Esophagus muscularis mucosa (tissue), 4 donors: ENCODE data around the gene IFNW1. TPM values are rescaled to one million over a fixed set of nuclear protein-coding genes. Genes with fewer than 3 reads are reported as not detected.
"Not testable (repeated sequence)": the region's sequence is repeated elsewhere in the genome, so short reads cannot be mapped to it uniquely, and the experiment has no call there.

Source experiments
- DNase-seq: peaks from one replicate; pipeline ENCODE4 v3.0.0-alpha.2; 2017; ENCODE audit errors: extremely low spot score
- H3K27ac ChIP-seq, 4 donors: fragments of 200-600 bp; sonication (generic); replicated peaks in 1 of 4; 1 replicate in 3 of 4; 2 replicates in 1 of 4; pipeline ENCODE4 v1.5.1; 2016 to 2019; ENCODE audit warnings: mild to moderate bottlenecking in 1 of 4
- H3K27me3 ChIP-seq, 4 donors: fragments of 200-600 bp; sonication (generic); one replicate each; pipeline versions ENCODE4 v1.5.1 to v1.6.0; 2016 to 2019
- H3K36me3 ChIP-seq, 4 donors: fragments of 200-600 bp; sonication (generic); one replicate each; pipeline ENCODE4 v1.5.1; 2016 to 2019
- H3K4me1 ChIP-seq, 4 donors: fragments of 200-600 bp; sonication (generic); one replicate each; pipeline ENCODE4 v1.5.1; 2016 to 2019
- H3K4me3 ChIP-seq, 4 donors: fragments of 200-600 bp; sonication (generic); 1 replicate in 2 of 4; 2 replicates in 2 of 4; pipeline ENCODE4 v1.5.1; 2016 to 2019; ENCODE audit warnings: mild to moderate bottlenecking in 4 of 4, moderate library complexity in 1 of 4
- H3K9me3 ChIP-seq, 4 donors: fragments of 200-600 bp; sonication (generic); 1 replicate in 3 of 4; 2 replicates in 1 of 4; pipeline ENCODE4 v1.5.1; 2016 to 2019
- CTCF ChIP-seq, 3 experiments: fragments of 200-600 bp in 2 of 3; fragments of 450-650 bp in 1 of 3; sonication (generic) in 2 of 3; IDR thresholded peaks; one replicate each; pipeline ENCODE4 v1.5.1; 2017 to 2019; ENCODE audit warnings: antibody characterized with exemption in 3 of 3, mild to moderate bottlenecking in 2 of 3, moderate library complexity in 1 of 3
- EP300 ChIP-seq: sonication (generic); formaldehyde crosslinking; IDR thresholded peaks from one replicate; pipeline ENCODE4 v1.6.1; 2017; ENCODE audit warnings: antibody characterized with exemption
- POLR2A ChIP-seq: fragments of 450-650 bp; IDR thresholded peaks from one replicate; pipeline ENCODE4 v1.6.1; 2017; ENCODE audit warnings: antibody characterized with exemption, moderate library complexity, mild to moderate bottlenecking, low read depth
- POLR2AphosphoS5 ChIP-seq, 2 donors: sonication (generic); formaldehyde crosslinking; IDR thresholded peaks; one replicate each; pipeline ENCODE4 v1.6.1; 2017; ENCODE audit warnings: antibody characterized with exemption in 2 of 2
- WGBS: methylation state at CpG from one replicate; pipeline ENCODE4 v1.1.5; 2018; 5-methylcytosine and 5-hydroxymethylcytosine counted together
- intact Hi-C: fragments of 100-400 bp; cut with DNase I; formaldehyde crosslinking; loops from one replicate; pipeline ENCODE4 v1.15.1; 2023
- total RNA-seq, 4 donors: library from RNA; depleted of rRNA; stranded (reverse); fragments of >200 nt; gene quantifications; one replicate each; pipeline versions ENCODE4 v1.1.0 to v1.2.1, GENCODE V29; 2016

Gene IFNW1
- total RNA-seq, 4 donors from 2014 or later = not detected

- no peak for DNase-seq
- H3K27ac ChIP-seq = no peak overlapping the region
- H3K4me1 ChIP-seq = no peaks in the 10 kb centered on the region
- H3K36me3 ChIP-seq = no peaks in the 10 kb centered on the region
- H3K9me3 ChIP-seq = no peaks in the 10 kb centered on the region
- 79% methylated on average over 3 of the region's 3 CpGs for WGBS
- H3K27me3 ChIP-seq = no peaks in the 10 kb centered on the region
- no peak overlapping the region for H3K4me3 ChIP-seq
- TF ChIP-seq POLR2AphosphoS5 (IDR thresholded peaks at IDR 0.05) (no peak), EP300 (no peak), POLR2A (no peak), CTCF (IDR thresholded peaks at IDR 0.05) (no peak)
- intact Hi-C loops = loop anchor here (10.0 kb wide), 1 partner anchor 49 kb away; the partner anchor contains the start of gene IFNA4
Observed at GRCh38 chr9:21135736-21136135, 5.9 kb downstream of the IFNW1 start.

GRCh38 chr9:21128186-21128585 is 13.4 kb downstream of the IFNW1 start:
- H3K27me3 ChIP-seq, H3K4me3 ChIP-seq, H3K36me3 ChIP-seq, H3K27ac ChIP-seq, H3K9me3 ChIP-seq, intact Hi-C loops, DNase-seq, H3K4me1 ChIP-seq: not testable (repeated sequence)

- intact Hi-C loops = no loop called here
- WGBS = 74% methylated on average over 4 of the region's 4 CpGs
Observed at GRCh38 chr9:21121595-21122251, 19.9 kb downstream of the IFNW1 start.

GRCh38 chr9:21121079-21121478 is 20.6 kb downstream of the IFNW1 start:
- 90% methylated on average over 2 of the region's 2 CpGs for WGBS
- TF ChIP-seq EP300 (no peak), CTCF (IDR thresholded peaks at IDR 0.05) (no peak), POLR2A (no peak), POLR2AphosphoS5 (IDR thresholded peaks at IDR 0.05) (no peak)
- Histone ChIP-seq H3K9me3 (no peaks in the 10 kb centered on the region), H3K27me3 (no peaks in the 10 kb centered on the region), H3K36me3 (no peaks in the 10 kb centered on the region), H3K27ac (no peak overlapping the region), H3K4me1 (no peaks in the 10 kb centered on the region), H3K4me3 (no peak overlapping the region)
- DNase-seq = no peak
- intact Hi-C loops = no loop called here

More at GRCh38 chr9:21121595-21122251, 19.9 kb downstream of the IFNW1 start:
- H3K4me3 ChIP-seq = no peak overlapping the region
- no peaks in the 10 kb centered on the region for H3K4me1 ChIP-seq
- no peaks in the 10 kb centered on the region for H3K9me3 ChIP-seq
- no peak for DNase-seq
- no peak for TF ChIP-seq POLR2A
- TF ChIP-seq CTCF (IDR thresholded peaks at IDR 0.05) = no peak
- TF ChIP-seq POLR2AphosphoS5 (IDR thresholded peaks at IDR 0.05) = no peak
- TF ChIP-seq EP300 = no peak
- H3K36me3 ChIP-seq = no peaks in the 10 kb centered on the region
- no peak overlapping the region for H3K27ac ChIP-seq
- H3K27me3 ChIP-seq = no peaks in the 10 kb centered on the region

GRCh38 chr9:21119093-21119770 is 22.4 kb downstream of the IFNW1 start:
- DNase-seq = no peak
- no peaks in the 10 kb centered on the region for H3K36me3 ChIP-seq
- H3K4me1 ChIP-seq = no peaks in the 10 kb centered on the region
- H3K4me3 ChIP-seq = no peak overlapping the region
- H3K27me3 ChIP-seq = no peaks in the 10 kb centered on the region
- TF ChIP-seq POLR2A (no peak), CTCF (IDR thresholded peaks at IDR 0.05) (no peak), EP300 (no peak), POLR2AphosphoS5 (IDR thresholded peaks at IDR 0.05) (no peak)
- WGBS = 69% methylated on average over 7 of the region's 7 CpGs
- no peak overlapping the region for H3K27ac ChIP-seq
- no peaks in the 10 kb centered on the region for H3K9me3 ChIP-seq
- intact Hi-C loops = loop anchor here (10.0 kb wide), 1 partner anchor 764 kb away; no protein-coding TSS in a partner anchor
